CD4-positive, alpha-beta T cell treated with Interferon alpha-2 for 1 hour (primary cell): Measurements from ENCODE around the gene WDR6.
A peak's percentile ranks its signal among the peaks of the same experiment; 100 is the strongest.

Source experiments
- DNase-seq, 2 donors: peaks; one replicate each; pipeline ENCODE4 v3.0.0-alpha.2; 2020 to 2022

WDR6 gene

GRCh38 chr3:49015072-49015471 is 7.9 kb downstream of the WDR6 start:
- DNase-seq = no peak

- no peak for DNase-seq
Measured at GRCh38 chr3:49015765-49016164, 8.6 kb downstream of the WDR6 start.

- no peak for DNase-seq
Measured at GRCh38 chr3:49016414-49017228, 9.4 kb downstream of the WDR6 start.

GRCh38 chr3:49017229-49017970 is 10.2 kb downstream of the WDR6 start:
- DNase-seq = no peak

GRCh38 chr3:49017971-49018706 is 10.9 kb downstream of the WDR6 start, which contains the start of gene DALRD3:
DALRD3 (minus strand) TSS chr3:49018580; CDS start chr3:49018564, 16 bp downstream.
- peak; percentile 42 to 70 for DNase-seq

GRCh38 chr3:49018707-49019006 is 11.5 kb downstream of the WDR6 start:
- no peak for DNase-seq

GRCh38 chr3:49019941-49020329 is 12.7 kb downstream of the WDR6 start:
- no peak for DNase-seq

DNA sequence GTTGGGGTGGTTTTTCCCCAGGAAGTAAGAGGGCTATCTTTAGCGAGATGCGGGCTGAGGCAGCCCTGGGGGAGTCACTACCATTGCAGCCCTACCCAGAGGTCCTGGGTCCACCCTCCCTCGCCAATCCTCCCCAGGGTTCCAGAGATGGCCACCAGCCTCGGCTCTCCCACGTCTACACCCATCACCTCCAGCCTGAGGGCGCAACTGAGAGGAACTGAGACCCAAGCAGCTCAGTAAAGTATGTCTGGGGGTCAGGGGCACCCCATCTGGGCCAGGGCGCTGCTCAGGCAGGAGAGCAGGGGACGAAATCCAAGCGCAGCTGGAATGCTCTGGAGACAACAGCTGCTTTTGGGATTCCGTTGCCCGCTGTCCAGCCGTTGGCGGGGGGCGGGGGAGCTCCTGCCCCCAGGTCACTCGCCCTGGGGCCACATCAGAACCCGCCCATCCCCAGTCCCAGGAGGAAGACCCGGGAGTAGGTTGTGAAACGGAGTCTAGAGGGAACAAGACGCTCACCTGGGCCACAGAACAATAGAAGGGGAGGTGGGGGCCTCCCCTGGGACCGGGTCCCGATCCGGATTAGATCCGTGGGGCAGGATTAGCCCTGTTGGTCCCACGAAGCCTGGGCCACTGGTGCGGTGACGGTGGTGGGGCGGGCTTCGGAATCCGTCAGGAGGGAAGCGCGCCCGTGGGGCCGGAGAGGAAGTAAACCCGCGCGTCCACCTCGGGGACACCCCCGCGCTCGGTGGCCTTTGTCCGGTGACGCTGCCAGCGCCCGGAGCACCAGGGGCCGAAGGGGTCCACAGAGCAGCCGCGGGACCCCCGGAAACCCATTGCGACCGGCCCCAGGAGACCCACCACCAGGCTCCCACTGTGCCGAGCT is 13.4 kb downstream of the WDR6 start:
- peak; percentile 33 to 39 for DNase-seq

DNA sequence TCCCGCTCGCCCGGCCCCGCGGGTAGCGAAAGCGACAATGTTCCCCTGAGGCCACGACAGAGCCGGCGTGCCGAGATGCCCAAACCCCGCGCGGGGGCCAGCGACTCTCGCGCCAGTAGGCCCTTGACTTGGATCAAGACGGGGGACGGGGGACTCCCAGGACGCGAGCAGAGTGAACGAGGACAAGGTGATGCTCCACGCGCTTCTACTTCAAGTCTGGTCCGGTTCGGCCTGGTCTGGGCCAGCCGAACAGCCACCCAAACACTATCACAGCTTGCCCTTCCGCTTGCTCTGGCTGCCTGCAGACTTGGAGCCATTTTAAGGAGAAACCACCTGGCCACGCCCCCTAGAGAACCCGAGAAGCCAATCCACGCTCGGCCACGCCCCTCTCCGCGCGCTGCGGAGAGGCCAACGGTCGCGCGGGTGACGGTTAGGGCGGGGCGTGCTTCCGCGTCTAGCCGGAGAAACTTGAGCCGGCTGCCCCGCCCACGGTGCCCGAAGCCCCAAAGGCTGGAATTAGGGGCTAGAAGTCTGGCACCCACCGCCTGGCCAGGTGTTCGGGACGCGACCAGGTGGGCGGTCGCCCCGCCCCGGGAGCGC is 14.1 kb downstream of the WDR6 start:
- DNase-seq = peak; percentile 98 to 99

DNA sequence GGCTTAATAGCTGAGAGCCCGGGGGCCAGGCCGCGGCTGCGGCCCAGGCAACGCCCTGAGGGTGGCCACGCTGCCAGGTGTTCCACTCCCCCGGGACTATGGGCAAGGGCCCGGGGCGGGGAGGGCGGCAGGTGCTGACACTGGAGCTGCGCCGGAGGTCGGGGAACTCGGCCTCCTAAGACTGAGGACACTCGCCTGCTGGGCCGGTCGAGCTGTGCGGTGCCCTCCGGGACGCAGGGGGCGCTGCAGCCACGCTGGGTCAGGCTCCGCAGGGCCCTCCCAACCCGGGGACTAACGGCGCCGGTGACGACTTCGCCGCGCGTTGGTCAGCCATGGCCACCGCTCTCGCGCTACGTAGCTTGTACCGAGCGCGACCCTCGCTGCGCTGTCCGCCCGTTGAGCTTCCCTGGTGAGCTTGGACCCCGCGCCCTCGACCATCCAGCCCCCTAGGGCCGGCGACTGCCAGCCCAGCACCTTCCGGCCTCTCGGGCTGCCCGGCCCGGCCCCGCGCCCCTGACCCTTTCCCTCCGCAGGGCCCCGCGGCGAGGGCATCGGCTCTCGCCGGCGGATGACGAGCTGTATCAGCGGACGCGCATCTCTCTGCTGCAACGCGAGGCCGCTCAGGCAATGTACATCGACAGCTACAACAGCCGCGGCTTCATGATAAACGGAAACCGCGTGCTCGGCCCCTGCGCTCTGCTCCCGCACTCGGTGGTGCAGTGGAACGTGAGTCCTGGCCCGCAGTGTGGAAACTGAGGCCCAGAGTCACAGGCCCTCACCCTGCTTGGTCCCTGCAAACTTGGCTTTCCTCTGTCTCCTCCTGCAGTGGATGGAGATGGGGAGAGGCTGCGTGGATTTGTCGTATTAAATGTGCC is 14.9 kb downstream of the WDR6 start, which contains the start of gene NDUFAF3:
NDUFAF3 (plus strand) TSS at position 309 of the 875 bp plus-strand sequence; CDS start at position 333, 24 bp downstream.
- DNase-seq = peak; percentile 92 to 94

- DNase-seq = no peak
Measured at GRCh38 chr3:49022688-49023171, 15.5 kb downstream of the WDR6 start.

DNA sequence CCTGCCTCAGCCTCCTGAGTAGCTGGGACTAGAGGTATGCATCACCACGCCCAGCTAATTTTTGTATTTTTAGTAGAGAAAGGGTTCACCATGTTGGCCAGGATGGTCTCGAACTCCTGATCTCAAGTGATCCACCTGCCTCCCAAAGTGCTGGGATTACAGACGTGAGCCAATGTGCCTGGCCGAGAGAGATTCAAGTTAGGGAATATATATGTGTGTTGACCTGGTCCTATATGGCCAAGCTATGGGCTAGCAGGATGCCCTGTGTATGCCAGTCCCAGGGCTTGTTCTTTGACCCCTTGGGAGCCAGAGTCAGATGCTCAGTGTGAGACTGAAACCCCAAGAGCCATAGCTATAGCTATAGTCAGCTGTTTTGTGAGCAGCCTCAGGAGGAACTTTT is 16.6 kb downstream of the WDR6 start:
- no peak for DNase-seq

- no peak for DNase-seq
Measured at GRCh38 chr3:49024449-49024848, 17.3 kb downstream of the WDR6 start.

DNA sequence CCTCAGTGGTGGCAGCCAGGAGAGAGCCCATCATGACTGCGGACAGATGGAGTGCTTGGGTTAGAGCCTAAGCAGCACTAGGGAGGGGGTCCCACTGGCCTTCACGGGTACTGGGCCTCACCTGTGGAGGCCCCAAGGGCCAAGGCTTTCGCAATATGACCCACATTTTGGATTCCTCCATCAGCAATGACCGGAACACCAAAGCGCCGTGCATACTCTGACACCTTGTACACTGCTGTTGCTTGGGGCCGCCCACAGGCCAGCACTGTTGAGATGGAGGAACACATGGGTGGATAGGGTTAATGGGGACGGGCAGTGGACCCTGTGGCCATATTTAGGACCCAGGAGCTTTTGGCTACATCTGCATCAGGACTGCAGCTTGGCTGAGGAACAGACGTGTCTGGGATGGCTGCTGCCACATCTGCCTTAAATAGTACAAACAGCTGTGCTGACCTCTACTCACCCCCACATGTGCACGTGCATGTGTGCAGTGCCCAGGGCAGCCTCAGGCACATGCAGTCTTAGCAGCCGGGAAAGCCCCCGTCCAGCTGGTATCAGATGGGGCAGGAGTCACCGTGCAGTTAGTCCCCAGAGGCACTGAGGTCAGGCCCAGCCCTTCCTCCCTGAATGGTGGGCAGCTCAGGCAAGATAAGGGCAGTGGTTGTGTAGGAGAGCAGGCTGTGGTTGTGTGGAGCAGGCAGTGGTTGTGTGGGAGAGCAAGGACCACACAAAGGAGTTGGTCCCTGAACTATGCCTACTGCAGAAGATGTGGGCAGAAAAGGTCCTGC is 18.0 kb downstream of the WDR6 start:
- no peak for DNase-seq

DNA sequence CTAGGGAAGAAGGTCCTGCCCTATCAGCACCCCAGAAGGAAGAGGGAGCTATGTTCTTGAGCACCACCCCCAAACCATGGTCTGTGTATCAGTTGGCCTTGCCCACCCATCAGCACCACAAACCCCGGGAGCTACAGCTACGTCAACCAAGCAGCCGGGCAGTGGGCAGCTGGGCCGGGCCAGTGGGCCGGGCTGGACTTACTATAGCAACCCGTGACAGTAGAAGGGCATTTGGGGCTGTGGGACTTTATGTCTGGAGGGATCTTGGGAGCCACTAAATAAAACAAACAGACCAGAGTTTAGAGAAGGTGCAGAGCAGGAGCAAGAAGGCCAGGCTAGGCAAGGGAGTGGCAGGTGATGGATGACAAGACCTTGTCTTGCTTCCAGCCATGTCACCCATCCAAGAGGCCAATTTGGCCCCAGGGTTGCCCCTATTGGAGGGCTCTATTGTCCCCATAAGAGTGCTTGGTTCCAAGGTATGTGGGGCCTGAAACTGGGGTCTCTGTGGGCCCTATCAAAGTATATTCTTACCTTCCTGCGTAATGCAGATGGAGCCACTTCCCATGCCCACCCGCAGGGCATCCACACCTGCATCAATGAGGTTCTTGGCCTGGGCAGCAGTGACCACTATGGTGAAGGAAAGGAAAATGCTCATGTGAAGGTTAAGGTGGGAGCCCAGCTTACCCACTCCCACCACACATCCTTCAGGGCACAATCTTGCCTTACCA is 18.8 kb downstream of the WDR6 start:
- no peak for DNase-seq

GRCh38 chr3:49026536-49026935 is 19.3 kb downstream of the WDR6 start:
- DNase-seq = no peak

DNA sequence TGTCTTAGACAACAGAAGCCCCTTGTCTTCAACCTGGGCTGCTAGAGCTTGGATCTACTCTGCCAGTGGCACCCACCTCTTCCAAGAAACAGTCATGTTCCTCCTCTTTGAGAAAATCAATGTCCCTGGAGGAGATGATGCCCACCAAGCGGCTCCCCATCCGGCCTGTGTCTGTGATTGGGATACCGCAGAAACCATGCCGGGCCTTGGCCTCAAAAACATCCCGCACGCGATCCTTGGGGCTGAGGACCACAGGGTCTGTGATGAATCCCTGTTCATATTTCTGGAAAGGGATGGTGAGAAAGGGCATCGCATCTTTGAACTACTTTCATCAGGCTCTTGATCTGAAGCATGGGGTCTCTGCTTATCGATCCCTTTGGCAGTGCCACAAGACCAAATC is 20.4 kb downstream of the WDR6 start:
- DNase-seq = no peak

DNA sequence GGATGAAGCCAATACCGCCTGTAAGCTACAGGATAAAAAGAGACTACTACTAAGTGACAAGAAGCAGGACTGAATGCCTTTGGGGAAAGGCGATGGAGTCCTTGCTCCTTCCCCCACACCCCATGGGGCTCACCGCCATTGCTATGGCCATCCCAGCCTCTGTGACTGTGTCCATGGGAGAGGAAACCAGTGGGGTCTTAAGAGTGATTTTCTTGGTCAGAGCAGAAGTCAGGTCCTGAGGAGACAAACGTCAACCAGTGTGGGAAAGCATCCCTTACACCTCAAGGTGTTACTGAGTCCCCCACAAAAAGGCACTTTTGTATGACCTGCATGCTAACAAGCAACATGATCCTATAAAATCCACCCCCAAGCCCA is 21.1 kb downstream of the WDR6 start:
- no peak for DNase-seq
